Caco-2 (cell line): ENCODE data around the gene GALK2. TPM values are rescaled to one million over a fixed set of nuclear protein-coding genes. Genes with fewer than 3 reads are reported as not detected.

ENCODE experiments used
- BruUV-seq: library from RNA; stranded (reverse); fragments of 400-500 nt; replicated peaks from 2 replicates; lab custom pipeline; 2021; lab: Mats Ljungman, UMichigan
- CTCF ChIA-PET: fragments of 300-600 bp; sonication (Branson Sonifier 250); formaldehyde crosslinking; loops from one replicate; lab custom pipeline; 2022; ENCODE audit warnings: antibody characterized with exemption; lab: Charles Lee
- POLR2A ChIA-PET: fragments of 300-600 bp; sonication (Branson Sonifier 250); formaldehyde crosslinking; loops from one replicate; lab custom pipeline; 2022; ENCODE audit warnings: antibody characterized with exemption; lab: Charles Lee
- DNase-seq, 2 experiments: peaks; one replicate each; pipeline versions ENCODE4 v3.0.0 to v3.0.0-alpha.2; 2020 to 2022
- H3K27me3 ChIP-seq: replicated peaks from 2 replicates; pipeline ENCODE4 v1.6.0; 2011; ENCODE audit warnings: low read length; ENCODE audit not compliant: control insufficient read depth, insufficient read depth
- H3K36me3 ChIP-seq: 2 replicates; pipeline ENCODE4 v1.5.1; 2011; ENCODE audit warnings: low read length; ENCODE audit not compliant: control insufficient read depth, insufficient read depth
- H3K4me1 ChIP-seq: fragments of 250-450 bp; sonication (Bioruptor Pico); 2 replicates; pipeline ENCODE4 v1.5.1; 2020; ENCODE audit warnings: mild to moderate bottlenecking
- H3K4me3 ChIP-seq: 2 replicates; pipeline ENCODE4 v1.5.1; 2011; ENCODE audit warnings: low read depth, mild to moderate bottlenecking, control low read depth, low read length
- H3K9me3 ChIP-seq: fragments of 250-450 bp; sonication (Bioruptor Pico); 2 replicates; pipeline ENCODE4 v1.5.1; 2020; ENCODE audit warnings: mild to moderate bottlenecking, moderate library complexity
- H3K27ac Mint-ChIP-seq: one replicate; pipeline ENCODE4 v1.8.0; 2022; ENCODE audit warnings: mixed read lengths; ENCODE audit not compliant: unreplicated experiment
- H3K27me3 Mint-ChIP-seq: one replicate; pipeline ENCODE4 v1.8.0; 2022; ENCODE audit warnings: mixed read lengths; ENCODE audit not compliant: insufficient read depth, unreplicated experiment
- H3K36me3 Mint-ChIP-seq: one replicate; pipeline ENCODE4 v1.8.0; 2022; ENCODE audit warnings: mild to moderate bottlenecking, mixed read lengths; ENCODE audit not compliant: insufficient read depth, unreplicated experiment
- H3K4me1 Mint-ChIP-seq: one replicate; pipeline ENCODE4 v1.8.0; 2022; ENCODE audit warnings: low read depth, mixed read lengths; ENCODE audit not compliant: unreplicated experiment
- H3K4me3 Mint-ChIP-seq: one replicate; pipeline ENCODE4 v1.8.0; 2022; ENCODE audit warnings: mild to moderate bottlenecking, moderate library complexity, mixed read lengths; ENCODE audit not compliant: unreplicated experiment
- H3K9me3 Mint-ChIP-seq: one replicate; pipeline ENCODE4 v1.8.0; 2022; ENCODE audit warnings: mixed read lengths; ENCODE audit not compliant: unreplicated experiment
- intact Hi-C: fragments of 100-400 bp; cut with micrococcal nuclease; formaldehyde crosslinking; loops from one replicate; pipeline ENCODE4 v1.10.0; 2022; ENCODE audit not compliant: unreplicated experiment
- total RNA-seq: library from RNA; stranded (reverse); gene quantifications from 2 replicates; pipeline ENCODE4 v1.2.3, GENCODE V29; 2022
- TF ChIP-seq, protein P1 (sequence below), 2 experiments: fragments of 200-600 bp in 1 of 2; IDR thresholded peaks; 1 replicate in 1 of 2; 2 replicates in 1 of 2; pipeline versions ENCODE4 v1.5.1 to v1.8.0; 2011 to 2022; ENCODE audit warnings: antibody characterized with exemption in 1 of 2, control low read depth in 1 of 2, inconsistent platforms in 1 of 2, low read depth in 1 of 2, low read length in 1 of 2, mild to moderate bottlenecking in 1 of 2, moderate library complexity in 1 of 2; ENCODE audit not compliant: insufficient read depth in 1 of 2, severe bottlenecking in 1 of 2, unreplicated experiment in 1 of 2

GALK2 gene
- total RNA-seq, 1 experiment from 2014 or later, result 25.5 TPM

DNA sequence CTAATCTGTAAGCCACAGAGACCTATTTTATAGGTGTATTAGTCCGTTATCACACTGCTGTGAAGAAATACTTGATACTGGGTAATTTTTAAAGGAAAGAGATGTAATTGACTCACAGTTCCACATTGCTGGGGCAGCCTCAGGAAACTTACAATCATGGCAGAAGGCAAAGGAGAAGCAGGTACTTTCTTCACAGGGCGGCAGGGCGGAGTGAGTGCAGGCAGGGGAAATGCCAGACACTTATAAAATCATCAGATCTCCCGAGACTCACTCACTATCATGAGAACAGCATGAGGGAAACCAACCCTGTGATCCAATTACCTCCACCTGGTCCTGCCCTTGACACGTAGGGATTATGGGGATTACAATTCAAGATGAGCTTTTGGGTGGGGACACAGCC, 108.7 kb downstream of the GALK2 start:
- ChIA-PET POLR2A (no interaction called here), CTCF (no interaction called here)
- no peaks in the 10 kb centered on the region; the same call in 1 of the 2 replicates for H3K36me3 ChIP-seq
- DNase-seq, result no peak
- Mint-ChIP-seq H3K4me1 (no peaks in the 10 kb centered on the region), H3K9me3 (no peaks in the 10 kb centered on the region), H3K27me3 (no peaks in the 10 kb centered on the region), H3K36me3 (peaks cover 12% of the 10 kb centered on the region), H3K4me3 (no peak overlapping the region), H3K27ac (no peak overlapping the region)
- TF ChIP-seq, protein P1, sequence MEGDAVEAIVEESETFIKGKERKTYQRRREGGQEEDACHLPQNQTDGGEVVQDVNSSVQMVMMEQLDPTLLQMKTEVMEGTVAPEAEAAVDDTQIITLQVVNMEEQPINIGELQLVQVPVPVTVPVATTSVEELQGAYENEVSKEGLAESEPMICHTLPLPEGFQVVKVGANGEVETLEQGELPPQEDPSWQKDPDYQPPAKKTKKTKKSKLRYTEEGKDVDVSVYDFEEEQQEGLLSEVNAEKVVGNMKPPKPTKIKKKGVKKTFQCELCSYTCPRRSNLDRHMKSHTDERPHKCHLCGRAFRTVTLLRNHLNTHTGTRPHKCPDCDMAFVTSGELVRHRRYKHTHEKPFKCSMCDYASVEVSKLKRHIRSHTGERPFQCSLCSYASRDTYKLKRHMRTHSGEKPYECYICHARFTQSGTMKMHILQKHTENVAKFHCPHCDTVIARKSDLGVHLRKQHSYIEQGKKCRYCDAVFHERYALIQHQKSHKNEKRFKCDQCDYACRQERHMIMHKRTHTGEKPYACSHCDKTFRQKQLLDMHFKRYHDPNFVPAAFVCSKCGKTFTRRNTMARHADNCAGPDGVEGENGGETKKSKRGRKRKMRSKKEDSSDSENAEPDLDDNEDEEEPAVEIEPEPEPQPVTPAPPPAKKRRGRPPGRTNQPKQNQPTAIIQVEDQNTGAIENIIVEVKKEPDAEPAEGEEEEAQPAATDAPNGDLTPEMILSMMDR (IDR thresholded peaks at IDR 0.05; ENCODE audit: insufficient read depth in 1 of 2, low read depth in 1 of 2, low read length in 1 of 2, severe bottlenecking in 1 of 2, unreplicated experiment in 1 of 2), result no peak
- no peaks in the 10 kb centered on the region for H3K4me1 ChIP-seq
- intact Hi-C loops, result no loop called here
- no peaks in the 10 kb centered on the region for H3K27me3 ChIP-seq
- no TSS peak for BruUV-seq
- no peaks in the 10 kb centered on the region for H3K9me3 ChIP-seq
- no peak overlapping the region for H3K4me3 ChIP-seq

GRCh38 chr15:49279521-49280456, 109.7 kb downstream of the GALK2 start:
- Histone ChIP-seq H3K9me3 (no peaks in the 10 kb centered on the region), H3K4me3 (no peak overlapping the region), H3K27me3 (no peaks in the 10 kb centered on the region), H3K4me1 (no peaks in the 10 kb centered on the region), H3K36me3 (no peaks in the 10 kb centered on the region; the same call in 1 of the 2 replicates)
- H3K9me3 Mint-ChIP-seq, result no peaks in the 10 kb centered on the region
- TF ChIP-seq, protein P1 (IDR thresholded peaks at IDR 0.05; ENCODE audit: insufficient read depth in 1 of 2, low read depth in 1 of 2, low read length in 1 of 2, severe bottlenecking in 1 of 2, unreplicated experiment in 1 of 2), result no peak
- no TSS peak for BruUV-seq
- H3K27me3 Mint-ChIP-seq, result no peaks in the 10 kb centered on the region
- H3K36me3 Mint-ChIP-seq, result peaks cover 16% of the 10 kb centered on the region
- intact Hi-C loops, result no loop called here
- no peak overlapping the region for H3K27ac Mint-ChIP-seq
- DNase-seq, result no peak
- no peak overlapping the region for H3K4me3 Mint-ChIP-seq
- POLR2A ChIA-PET, result no interaction called here
- no peaks in the 10 kb centered on the region for H3K4me1 Mint-ChIP-seq
- CTCF ChIA-PET, result no interaction called here

GRCh38 chr15:49282366-49282765, 112.3 kb downstream of the GALK2 start:
- H3K27ac Mint-ChIP-seq, result no peak overlapping the region
- H3K36me3 Mint-ChIP-seq, result peaks cover 16% of the 10 kb centered on the region
- TF ChIP-seq, protein P1 (IDR thresholded peaks at IDR 0.05; ENCODE audit: insufficient read depth in 1 of 2, low read depth in 1 of 2, low read length in 1 of 2, severe bottlenecking in 1 of 2, unreplicated experiment in 1 of 2), result no peak
- H3K9me3 Mint-ChIP-seq, result no peaks in the 10 kb centered on the region
- H3K4me1 Mint-ChIP-seq, result no peaks in the 10 kb centered on the region
- H3K4me3 Mint-ChIP-seq, result no peak overlapping the region
- no peaks in the 10 kb centered on the region for H3K27me3 Mint-ChIP-seq
- Histone ChIP-seq H3K4me3 (no peak overlapping the region), H3K36me3 (no peaks in the 10 kb centered on the region; the same call in 1 of the 2 replicates), H3K4me1 (no peaks in the 10 kb centered on the region), H3K27me3 (no peaks in the 10 kb centered on the region), H3K9me3 (no peaks in the 10 kb centered on the region)
- POLR2A ChIA-PET, result no interaction called here
- DNase-seq, result no peak
- CTCF ChIA-PET, result no interaction called here
- intact Hi-C loops, result no loop called here
- no TSS peak for BruUV-seq
